GM21529 (cell line): ENCODE data around the gene LYPD8.

Source experiments
- ATAC-seq: cut with Tn5 transposase; IDR thresholded peaks from one replicate; pipeline ENCODE4 v1.9.1; 2021; ENCODE audit not compliant: unreplicated experiment

LYPD8 gene

GRCh38 chr1:248703674-248704073, 51.9 kb downstream of the LYPD8 start:
- no peak for ATAC-seq

GRCh38 chr1:248702714-248703113, 52.8 kb downstream of the LYPD8 start, which contains the start of gene OR14I1:
TSS of gene OR14I1 (minus strand) at chr1:248702766.
- ATAC-seq: no peak

- no peak for ATAC-seq
Measured at GRCh38 chr1:248699099-248699498, 56.5 kb downstream of the LYPD8 start.

GRCh38 chr1:248697907-248698306, 57.7 kb downstream of the LYPD8 start:
- ATAC-seq: no peak

GRCh38 chr1:248696774-248697173, 58.8 kb downstream of the LYPD8 start:
- no peak for ATAC-seq

GRCh38 chr1:248696261-248696660, 59.3 kb downstream of the LYPD8 start:
- ATAC-seq: no peak

- ATAC-seq: no peak
Measured at GRCh38 chr1:248695451-248696132, 60.0 kb downstream of the LYPD8 start.

- no peak for ATAC-seq
Measured at GRCh38 chr1:248691567-248692155, 63.9 kb downstream of the LYPD8 start.
